Measurements from ENCODE around the gene RPL29. TPM values are rescaled to one million over a fixed set of nuclear protein-coding genes. Genes with fewer than 3 reads are reported as not detected.
A peak's percentile ranks its signal among the peaks of the same experiment; 100 is the strongest.

RPL29 gene
- total and polyA plus RNA-seq, 2 of the 8 experiments (the other 6 are each of a cell fraction or from before 2014, with no cell fraction given), result 1,467 to 2,660 TPM

GRCh38 chr3:52044869-52045619 is 49.3 kb upstream of the RPL29 start:
- ChIA-PET CTCF (ENCODE audit: partially characterized antibody) (interaction anchor here (0.6 to 33.0 kb wide), 16 partner anchors 8 to 340 kb away, joined by 3 to 984 read pairs (median 4); partner anchors contain the start of gene DUSP7), POLR2A (ENCODE audit: partially characterized antibody) (interaction anchor here (0.6 to 4.1 kb wide), 10 partner anchors 9 to 62 kb away, joined by 3 to 24 read pairs (median 4); partner anchors contain the start of genes ACY1, DUSP7 and RPL29)
- H3K79me2 ChIP-seq (ENCODE audit: control insufficient read depth in 1 of 2, insufficient read depth in 2 of 2, low read length in 2 of 2), result no peaks in the 10 kb centered on the region
- H3K79me1 ChIP-seq (ENCODE audit: low read depth, low read length), result no peaks in the 10 kb centered on the region
- FAIRE-seq (no peak), DNase-seq (ENCODE audit: low read depth in 1 of 2, low spot score in 2 of 2) (peak in 1 of 2 experiments; percentile 61)
- H4K8ac ChIP-seq (ENCODE audit: extremely low read depth, insufficient read depth, low read length), result peak overlapping the region; percentile 45; the same call in 1 of the 2 replicates
- peak overlapping the region; percentile 37; the same call in 1 of the 2 replicates for H2AFZ ChIP-seq (ENCODE audit: low read length)
- peak overlapping the region; percentile 39; the same call in 1 of the 2 replicates for H2BK5ac ChIP-seq (ENCODE audit: low read depth, low read length)
- H3K4me3 ChIP-seq (ENCODE audit: extremely low read depth in 1 of 4, insufficient read depth in 2 of 4, low read depth in 3 of 4, low read length in 4 of 4), result no peak overlapping the region
- 0 out of 2 replicates have a peak overlapping the region, but pooled peaks have one; percentile 31 for H2BK15ac ChIP-seq (ENCODE audit: low read length)
- H3K14ac ChIP-seq (ENCODE audit: insufficient read length), result no peak overlapping the region
- H3K18ac ChIP-seq (ENCODE audit: extremely low read depth, low read length), result 0 out of 2 replicates have a peak overlapping the region, but pooled peaks have one; percentile 56
- H2BK20ac ChIP-seq (ENCODE audit: low read length), result no peak overlapping the region
- H4K20me1 ChIP-seq (replicated peaks in 1 of 2; ENCODE audit: control insufficient read depth in 1 of 2, insufficient read depth in 2 of 2, low read length in 2 of 2), result no peaks in the 10 kb centered on the region
- no peak overlapping the region for H3K4ac ChIP-seq (replicated peaks; ENCODE audit: insufficient read length, low read depth, low read length)
- no peak overlapping the region for H4K5ac ChIP-seq (ENCODE audit: insufficient read length, low read depth, low read length)
- no peak overlapping the region for H3K9ac ChIP-seq (replicated peaks in 1 of 4; ENCODE audit: extremely low read depth in 1 of 4, low read depth in 3 of 4, low read length in 3 of 4)
- TF ChIP-seq CTCF (IDR thresholded peaks at IDR 0.05; ENCODE audit: control extremely low read depth in 1 of 3, insufficient read depth in 1 of 3, low read depth in 1 of 3, low read length in 3 of 3), result peak in 2 of 3 experiments; percentile 56 to 60; a peak in 3 of 4 replicates
- TF ChIP-seq RAD21 (IDR thresholded peaks at IDR 0.05 in 1 of 2, conservative IDR thresholded peaks at IDR 0.05 in 1 of 2; ENCODE audit: low read depth in 2 of 2, low read length in 2 of 2), result peak; percentile 37 to 46; a peak in 3 of 4 replicates
- TF ChIP-seq GABPA (IDR thresholded peaks at IDR 0.05; ENCODE audit: borderline replicate concordance, insufficient read depth, low read length), result 0 out of 2 replicates have a peak, but pooled peaks have one; percentile 23
- no peak for TF ChIP-seq GTF2F1 (IDR thresholded peaks at IDR 0.05; ENCODE audit: borderline replicate concordance, low read depth, low read length)
- no peak for TF ChIP-seq KDM4A (IDR thresholded peaks at IDR 0.05; ENCODE audit: low read depth, low read length, severe bottlenecking)
- no peak for TF ChIP-seq RXRA (IDR thresholded peaks at IDR 0.05; ENCODE audit: insufficient read depth, low read depth, low read length)
- 87% methylated on average over 18 of the region's 18 CpGs; no CpG with 5 or more reads in 1 of the 2 experiments for WGBS, 2 experiments (ENCODE audit: extremely low coverage in 1 of 2, insufficient coverage in 1 of 2, insufficient read length in 1 of 2, insufficient replicate concordance in 2 of 2, low coverage in 1 of 2, low lambda C conversion rate in 2 of 2, missing lambda C conversion rate in 1 of 2)
- no peak overlapping the region for H3K56ac ChIP-seq (replicated peaks; ENCODE audit: insufficient read length, low read depth, low read length)
- H3K36me3 ChIP-seq (ENCODE audit: control insufficient read depth in 2 of 4, insufficient read depth in 4 of 4, low read length in 3 of 4), result peaks cover 0 to 3% (median 1%) of the 10 kb centered on the region in 4 experiments; a peak in 2 of 8 replicates
- H4K91ac ChIP-seq (replicated peaks; ENCODE audit: insufficient read length, low read length), result no peak overlapping the region
- H3K4me1 ChIP-seq (replicated peaks in 1 of 4; ENCODE audit: control insufficient read depth in 3 of 4, insufficient read depth in 4 of 4, low read length in 3 of 4), result peaks cover 0 to 8% (median 3%) of the 10 kb centered on the region in 4 experiments; a peak in 5 of 7 replicates
- H3K9me3 ChIP-seq (ENCODE audit: insufficient read depth in 2 of 2, low read depth in 1 of 2, low read length in 1 of 2), result no peaks in the 10 kb centered on the region
- H2BK120ac ChIP-seq (replicated peaks; ENCODE audit: low read depth, low read length), result no peak overlapping the region
- H3K23ac ChIP-seq (ENCODE audit: insufficient read length), result no peak overlapping the region
- peak overlapping the region; percentile 53; the same call in 1 of the 2 replicates for H2AK5ac ChIP-seq (ENCODE audit: low read depth, low read length)
- peak overlapping the region; percentile 81; the same call in 1 of the 2 replicates for H2BK12ac ChIP-seq (ENCODE audit: low read depth, low read length)
- no peak overlapping the region for H3K4me2 ChIP-seq (ENCODE audit: insufficient read depth in 1 of 2, low read depth in 2 of 2, low read length in 2 of 2)
- no peaks in the 10 kb centered on the region for H3K27me3 ChIP-seq (replicated peaks in 1 of 4; ENCODE audit: control insufficient read depth in 3 of 4, extremely low read depth in 1 of 4, insufficient read depth in 3 of 4, low read length in 3 of 4)
- H3K27ac ChIP-seq (ENCODE audit: low read depth, low read length), result no peak overlapping the region
- H3K23me2 ChIP-seq (ENCODE audit: low read depth, low read length), result no peaks in the 10 kb centered on the region
